Mucosa of stomach (tissue), 1 donor: Measurements from ENCODE around the gene ESM1.
"Not testable (repeated sequence)": the region's sequence is repeated elsewhere in the genome, so short reads cannot be mapped to it uniquely, and the experiment has no call there.

Experiments
- H3K27me3 ChIP-seq: one replicate; pipeline ENCODE4 v1.7.0; 2013; ENCODE audit warnings: mild to moderate bottlenecking, low read length; ENCODE audit not compliant: control insufficient read depth, insufficient read depth
- H3K36me3 ChIP-seq: one replicate; pipeline ENCODE4 v1.7.0; 2013; ENCODE audit warnings: low read length; ENCODE audit not compliant: control insufficient read depth, insufficient read depth
- H3K4me1 ChIP-seq: one replicate; pipeline ENCODE4 v1.7.0; 2013; ENCODE audit warnings: mild to moderate bottlenecking, low read length; ENCODE audit not compliant: control insufficient read depth, insufficient read depth
- H3K4me3 ChIP-seq: one replicate; pipeline ENCODE4 v1.7.0; 2013; ENCODE audit warnings: low read length
- H3K9ac ChIP-seq: one replicate; pipeline ENCODE4 v1.7.0; 2013; ENCODE audit warnings: mild to moderate bottlenecking, low read length, moderate library complexity
- H3K9me3 ChIP-seq: one replicate; pipeline ENCODE4 v1.7.0; 2013; ENCODE audit warnings: mild to moderate bottlenecking, low read length, moderate library complexity; ENCODE audit not compliant: control insufficient read depth
- donor health status: Pancreatic carcinoma.

The ESM1 gene

DNA sequence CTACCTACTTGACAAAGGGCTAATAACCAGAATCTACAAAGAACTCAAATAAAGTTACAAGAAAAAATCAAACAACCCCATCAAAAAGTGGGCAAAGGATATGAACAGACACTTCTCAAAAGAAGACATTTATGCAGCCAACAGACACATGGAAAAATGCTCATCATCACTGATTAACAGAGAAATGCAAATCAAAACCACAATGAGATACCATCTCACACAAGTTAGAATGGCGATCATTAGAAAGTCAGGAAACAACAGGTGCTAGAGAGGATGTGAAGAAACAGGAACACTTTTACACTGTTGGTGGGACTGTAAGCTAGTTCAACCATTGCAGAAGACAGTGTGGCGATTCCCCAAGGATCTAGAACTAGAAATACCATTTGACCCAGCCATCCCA, 16.8 kb upstream of the ESM1 start:
- not testable (repeated sequence) for H3K27me3 ChIP-seq, H3K9me3 ChIP-seq, H3K9ac ChIP-seq, H3K4me3 ChIP-seq, H3K4me1 ChIP-seq, H3K36me3 ChIP-seq

- Histone ChIP-seq H3K36me3 (no peaks in the 10 kb centered on the region), H3K9ac (no peak overlapping the region), H3K9me3 (no peaks in the 10 kb centered on the region), H3K4me3 (no peak overlapping the region), H3K27me3 (peaks cover 4% of the 10 kb centered on the region), H3K4me1 (no peaks in the 10 kb centered on the region)
Observed at GRCh38 chr5:54997081-54997480, 11.7 kb upstream of the ESM1 start.

- H3K9me3 ChIP-seq = no peaks in the 10 kb centered on the region
- H3K36me3 ChIP-seq = no peaks in the 10 kb centered on the region
Observed at GRCh38 chr5:54996466-54996865, 11.1 kb upstream of the ESM1 start.

DNA sequence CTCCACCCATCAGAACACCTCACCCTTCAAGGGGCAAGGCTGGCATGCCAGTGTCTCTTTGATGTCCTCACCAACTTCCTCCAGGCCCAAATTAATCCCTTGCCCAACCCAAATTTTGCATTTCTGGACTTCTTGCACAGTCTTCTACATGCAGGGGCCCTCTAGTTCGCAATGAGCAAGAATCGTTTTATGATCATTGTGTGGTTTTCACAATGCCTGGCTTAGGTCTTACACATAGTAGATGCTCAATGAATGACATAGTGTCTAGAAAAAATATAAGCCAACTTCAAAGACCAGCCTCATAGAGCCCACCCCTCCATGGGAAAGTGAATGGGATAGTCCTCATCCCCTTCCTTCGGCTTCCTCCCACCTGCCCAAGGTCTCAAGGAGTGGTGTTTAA, 9.8 kb upstream of the ESM1 start:
- Histone ChIP-seq H3K9me3 (no peaks in the 10 kb centered on the region), H3K9ac (no peak overlapping the region), H3K4me1 (no peaks in the 10 kb centered on the region), H3K4me3 (no peak overlapping the region), H3K27me3 (peaks cover 4% of the 10 kb centered on the region), H3K36me3 (no peaks in the 10 kb centered on the region)

More at GRCh38 chr5:54996466-54996865, 11.1 kb upstream of the ESM1 start:
- H3K4me3 ChIP-seq = no peak overlapping the region
- H3K27me3 ChIP-seq = peaks cover 4% of the 10 kb centered on the region
- no peaks in the 10 kb centered on the region for H3K4me1 ChIP-seq
- no peak overlapping the region for H3K9ac ChIP-seq

DNA sequence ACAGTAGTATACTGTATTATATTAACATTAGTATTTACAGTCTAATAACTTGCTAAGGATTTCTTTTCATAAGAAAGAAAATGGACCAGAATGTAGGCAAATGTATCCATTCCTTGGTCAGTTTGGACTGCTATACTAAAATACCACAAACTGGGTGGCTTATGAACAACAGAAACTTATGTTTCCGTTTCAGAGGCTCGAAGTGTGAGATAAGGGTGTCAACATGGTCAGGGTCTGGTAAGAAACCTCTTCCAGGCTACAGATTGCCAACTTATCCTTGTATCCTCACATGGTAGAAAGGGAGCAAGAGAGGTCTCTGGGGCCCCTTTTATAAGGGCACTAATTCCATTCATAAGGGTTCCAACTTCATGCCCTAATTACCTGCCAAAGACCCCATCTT, 9.2 kb upstream of the ESM1 start:
- Histone ChIP-seq H3K9ac (no peak overlapping the region), H3K27me3 (peaks cover 4% of the 10 kb centered on the region), H3K4me3 (no peak overlapping the region), H3K9me3 (no peaks in the 10 kb centered on the region), H3K36me3 (no peaks in the 10 kb centered on the region), H3K4me1 (no peaks in the 10 kb centered on the region)

DNA sequence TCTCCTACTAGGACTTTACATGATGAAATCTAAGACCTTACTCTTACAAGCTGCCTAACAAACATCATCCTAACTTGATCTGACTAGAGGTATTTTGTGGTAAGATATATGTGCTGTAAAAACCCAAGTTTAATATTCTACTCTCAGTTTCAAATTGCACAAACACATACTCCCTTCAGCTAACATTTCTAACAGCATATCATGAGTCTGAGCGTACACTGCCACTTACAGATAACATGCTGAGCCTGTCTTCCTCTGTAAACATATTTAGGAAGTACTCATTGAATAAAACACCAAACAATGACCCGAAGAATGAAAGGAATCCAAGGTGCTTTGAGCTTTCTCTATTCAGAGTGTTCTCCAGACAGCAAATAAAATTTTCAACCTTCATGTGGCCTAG, 7.9 kb upstream of the ESM1 start:
- H3K4me3 ChIP-seq = no peak overlapping the region
- no peaks in the 10 kb centered on the region for H3K36me3 ChIP-seq
- H3K27me3 ChIP-seq = peaks cover 4% of the 10 kb centered on the region
- no peaks in the 10 kb centered on the region for H3K9me3 ChIP-seq
- H3K4me1 ChIP-seq = no peaks in the 10 kb centered on the region
- no peak overlapping the region for H3K9ac ChIP-seq

DNA sequence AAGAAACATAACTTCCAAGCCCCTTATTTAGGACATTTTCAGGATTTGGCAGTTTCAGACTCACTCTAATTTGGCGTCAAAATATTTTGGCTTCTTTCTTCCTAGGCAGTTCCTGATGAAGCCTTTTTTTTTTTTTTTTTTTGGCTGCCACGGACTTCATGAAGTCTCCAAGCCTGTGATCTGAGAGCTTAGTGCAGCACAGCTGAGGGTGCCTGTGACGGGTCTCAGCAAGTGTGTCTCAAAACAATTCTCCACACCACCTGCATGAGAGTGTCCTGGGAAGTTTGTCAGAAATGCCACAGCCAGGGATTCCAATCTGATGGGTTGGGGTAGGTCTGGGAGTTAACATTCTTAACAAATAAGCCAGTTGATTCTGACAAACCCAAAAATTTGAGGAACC, 6.0 kb upstream of the ESM1 start:
- Histone ChIP-seq H3K4me1 (no peaks in the 10 kb centered on the region), H3K4me3 (no peak overlapping the region), H3K9me3 (no peaks in the 10 kb centered on the region), H3K27me3 (peaks cover 5% of the 10 kb centered on the region), H3K36me3 (no peaks in the 10 kb centered on the region), H3K9ac (no peak overlapping the region)

DNA sequence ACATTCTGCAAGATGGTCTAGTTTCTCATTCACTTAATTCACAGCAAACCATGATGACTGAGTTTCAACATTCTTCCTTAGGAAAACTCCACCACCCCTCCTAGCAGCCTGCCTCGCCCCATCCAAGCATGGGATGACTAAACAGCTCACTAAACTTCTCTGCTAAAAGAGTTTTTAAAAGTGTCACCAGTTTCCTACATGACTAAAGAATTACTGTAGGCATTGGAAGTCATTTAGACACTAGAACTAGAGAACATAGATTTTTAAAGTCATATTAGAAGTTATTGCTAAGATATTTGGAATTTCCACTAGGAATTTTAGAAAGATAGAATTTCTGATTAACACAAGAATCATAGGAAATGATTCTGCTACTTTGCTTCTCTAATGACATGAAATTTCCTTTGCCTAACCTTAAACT, 5.5 kb upstream of the ESM1 start:
- no peak overlapping the region for H3K4me3 ChIP-seq
- no peaks in the 10 kb centered on the region for H3K4me1 ChIP-seq
- H3K9ac ChIP-seq = no peak overlapping the region
- H3K9me3 ChIP-seq = no peaks in the 10 kb centered on the region
- peaks cover 11% of the 10 kb centered on the region for H3K27me3 ChIP-seq
- no peaks in the 10 kb centered on the region for H3K36me3 ChIP-seq

DNA sequence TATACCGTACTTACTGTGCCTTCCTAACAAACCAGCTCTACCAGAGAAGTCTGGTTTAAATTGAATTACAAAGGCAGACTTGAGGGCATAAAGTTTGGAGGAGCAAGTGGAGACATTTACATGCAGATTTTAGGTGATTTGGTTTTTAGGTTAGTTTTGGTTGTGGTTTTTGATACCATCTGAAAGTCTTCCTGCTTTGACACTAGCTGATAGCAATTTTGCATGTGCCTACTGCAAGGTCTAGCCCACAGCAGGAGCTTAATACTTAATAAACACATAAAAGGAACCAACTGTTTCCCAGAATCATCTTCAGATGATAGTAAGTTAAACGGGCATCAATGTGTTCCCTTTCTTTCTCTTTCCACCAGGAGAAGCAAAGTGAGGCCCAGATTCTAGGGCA, 3.4 kb upstream of the ESM1 start:
- no peaks in the 10 kb centered on the region for H3K9me3 ChIP-seq
- H3K36me3 ChIP-seq = no peaks in the 10 kb centered on the region
- peaks cover 25% of the 10 kb centered on the region for H3K27me3 ChIP-seq
- no peak overlapping the region for H3K9ac ChIP-seq
- H3K4me1 ChIP-seq = no peaks in the 10 kb centered on the region
- H3K4me3 ChIP-seq = no peak overlapping the region

GRCh38 chr5:54988218-54988617, 2.8 kb upstream of the ESM1 start:
- no peak overlapping the region for H3K4me3 ChIP-seq
- peaks cover 30% of the 10 kb centered on the region for H3K27me3 ChIP-seq
- no peaks in the 10 kb centered on the region for H3K4me1 ChIP-seq
- no peak overlapping the region for H3K9ac ChIP-seq
- no peaks in the 10 kb centered on the region for H3K9me3 ChIP-seq
- no peaks in the 10 kb centered on the region for H3K36me3 ChIP-seq

- peaks cover 38% of the 10 kb centered on the region for H3K27me3 ChIP-seq
- H3K4me1 ChIP-seq = no peaks in the 10 kb centered on the region
- no peaks in the 10 kb centered on the region for H3K9me3 ChIP-seq
- no peaks in the 10 kb centered on the region for H3K36me3 ChIP-seq
- H3K9ac ChIP-seq = no peak overlapping the region
- no peak overlapping the region for H3K4me3 ChIP-seq
Observed at GRCh38 chr5:54986269-54986654, 869 bp upstream of the ESM1 start.

GRCh38 chr5:54981928-54982327, 3.5 kb downstream of the ESM1 start:
- Histone ChIP-seq H3K27me3 (peaks cover 44% of the 10 kb centered on the region), H3K4me1 (no peaks in the 10 kb centered on the region), H3K4me3 (no peak overlapping the region), H3K9ac (no peak overlapping the region), H3K36me3 (no peaks in the 10 kb centered on the region), H3K9me3 (no peaks in the 10 kb centered on the region)

GRCh38 chr5:54975701-54976100, 9.7 kb downstream of the ESM1 start:
- Histone ChIP-seq H3K4me3 (no peak overlapping the region), H3K9ac (no peak overlapping the region), H3K27me3 (peaks cover 7% of the 10 kb centered on the region), H3K36me3 (no peaks in the 10 kb centered on the region), H3K4me1 (no peaks in the 10 kb centered on the region), H3K9me3 (no peaks in the 10 kb centered on the region)
